ENCODE measurements around the gene SCGB2B2.

DNA sequence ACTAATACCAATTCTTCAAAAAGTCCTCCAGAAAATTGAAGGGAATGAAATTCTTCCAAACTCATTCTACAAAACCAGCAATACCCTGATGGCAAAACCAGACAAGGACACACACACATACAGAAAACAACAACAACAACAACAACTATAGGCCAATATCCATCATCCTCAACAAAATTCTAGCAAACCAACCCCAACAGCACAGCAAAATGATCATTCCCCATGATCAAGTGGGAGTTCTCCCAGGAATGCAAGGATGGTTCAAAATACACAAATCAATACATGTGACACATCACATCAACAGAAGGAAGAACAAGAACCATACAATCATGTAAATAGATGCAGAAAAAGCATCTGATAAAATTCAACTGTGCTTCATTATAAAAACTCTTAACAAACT, 38.4 kb upstream of the SCGB2B2 start:
- TF ChIP-seq EZH2 (IDR thresholded peaks at IDR 0.05; ENCODE audit: insufficient read depth, poor library complexity, severe bottlenecking) (no peak), EZH2phosphoT487 (IDR thresholded peaks at IDR 0.05; ENCODE audit: insufficient read depth, low read depth) (no peak)
